Hepatic stellate cell (primary cell): ENCODE data around the gene KISS1.
"Not testable (repeated sequence)": the region's sequence is repeated elsewhere in the genome, so short reads cannot be mapped to it uniquely, and the experiment has no call there.

Experiments
- DNase-seq: peaks from one replicate; pipeline ENCODE4 v3.0.0; 2011; ENCODE audit warnings: low spot score

The KISS1 gene, protein sequence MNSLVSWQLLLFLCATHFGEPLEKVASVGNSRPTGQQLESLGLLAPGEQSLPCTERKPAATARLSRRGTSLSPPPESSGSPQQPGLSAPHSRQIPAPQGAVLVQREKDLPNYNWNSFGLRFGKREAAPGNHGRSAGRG

GRCh38 chr1:204196068-204196795 is at the start of gene KISS1:
Gene KISS1 (minus strand): TSS chr1:204196491. CDS start chr1:204192876, 3,615 bp downstream.
- no peak for DNase-seq

DNA sequence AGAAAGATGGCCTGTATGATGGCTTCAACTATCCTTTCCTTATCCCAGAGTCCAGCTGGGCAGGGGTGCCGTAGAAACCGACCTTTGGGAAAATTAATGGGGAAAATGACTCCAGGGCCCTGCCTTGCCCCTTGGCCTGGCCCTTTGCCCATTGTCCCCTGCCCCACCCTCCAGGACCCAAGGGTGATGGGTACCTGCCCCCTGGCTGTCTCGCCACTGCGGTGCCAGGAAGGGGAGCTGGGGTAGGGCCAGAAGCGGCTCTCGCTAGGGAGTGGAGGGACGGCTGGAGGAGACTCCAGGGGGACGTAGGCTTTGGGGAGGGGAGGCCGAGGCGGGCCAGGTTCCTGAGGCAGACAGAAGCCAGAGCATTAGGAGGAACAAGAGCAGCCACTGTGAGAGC is 46.6 kb upstream of the KISS1 start:
- DNase-seq: no peak

- DNase-seq: no peak
Observed at GRCh38 chr1:204241914-204242313, 45.6 kb upstream of the KISS1 start.

- no peak for DNase-seq
Observed at GRCh38 chr1:204241050-204241449, 44.8 kb upstream of the KISS1 start.

DNA sequence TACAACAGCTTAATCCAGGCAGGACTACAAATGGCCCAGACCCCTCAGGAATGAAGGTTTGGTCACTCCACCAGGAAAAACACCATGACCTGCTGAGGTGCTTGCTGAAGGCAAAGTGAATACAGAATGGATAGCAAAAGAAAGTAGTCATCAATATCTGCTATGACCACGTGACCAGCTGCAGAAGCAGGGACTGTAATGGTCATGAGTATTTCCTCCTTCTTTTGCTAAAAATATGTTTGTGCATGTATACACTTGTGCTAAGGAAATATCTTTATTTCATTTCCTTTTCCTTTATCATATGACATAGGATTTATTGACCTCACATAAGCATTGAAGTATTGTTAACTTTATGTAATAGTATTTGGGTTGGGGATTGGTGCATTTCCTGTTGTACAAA is 43.9 kb upstream of the KISS1 start:
- no peak for DNase-seq

DNA sequence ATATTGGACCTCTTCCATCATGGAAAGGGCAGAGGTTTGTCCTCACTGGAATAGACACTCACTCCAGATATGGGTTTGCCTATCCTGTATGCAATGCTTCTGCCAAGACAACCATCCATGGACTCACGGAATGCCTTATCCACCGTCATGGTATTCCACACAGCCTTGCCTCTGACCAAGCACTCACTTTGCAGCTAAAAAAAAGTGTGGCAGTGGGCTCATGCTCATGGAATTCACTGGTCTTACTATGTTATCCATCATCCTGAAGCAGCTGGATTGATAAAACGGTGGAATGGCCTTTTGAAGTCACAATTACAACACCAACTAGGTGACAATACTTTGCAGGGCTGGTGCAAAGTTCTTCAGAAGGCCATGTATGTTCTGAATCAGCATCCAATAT is 43.1 kb upstream of the KISS1 start:
- DNase-seq: not testable (repeated sequence)

DNA sequence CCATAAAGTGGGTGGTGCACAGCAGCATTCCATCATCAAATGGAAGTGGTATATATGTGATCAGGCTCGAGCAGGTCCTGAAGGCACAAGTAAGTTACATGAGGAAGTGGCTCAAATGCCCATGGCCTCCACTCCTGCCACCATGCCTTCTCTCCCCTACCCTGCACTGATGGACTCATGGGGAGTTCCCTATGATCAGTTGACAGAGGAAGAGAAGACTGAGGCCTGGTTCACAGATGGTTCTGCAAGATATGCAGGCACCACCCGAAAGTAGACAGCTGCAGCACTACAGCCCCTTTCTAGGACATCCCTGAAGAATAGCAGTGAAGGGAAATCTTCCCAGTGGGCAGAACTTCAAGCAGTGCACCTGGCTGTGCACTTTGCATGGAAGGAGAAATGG is 42.2 kb upstream of the KISS1 start:
- DNase-seq: not testable (repeated sequence)

DNA sequence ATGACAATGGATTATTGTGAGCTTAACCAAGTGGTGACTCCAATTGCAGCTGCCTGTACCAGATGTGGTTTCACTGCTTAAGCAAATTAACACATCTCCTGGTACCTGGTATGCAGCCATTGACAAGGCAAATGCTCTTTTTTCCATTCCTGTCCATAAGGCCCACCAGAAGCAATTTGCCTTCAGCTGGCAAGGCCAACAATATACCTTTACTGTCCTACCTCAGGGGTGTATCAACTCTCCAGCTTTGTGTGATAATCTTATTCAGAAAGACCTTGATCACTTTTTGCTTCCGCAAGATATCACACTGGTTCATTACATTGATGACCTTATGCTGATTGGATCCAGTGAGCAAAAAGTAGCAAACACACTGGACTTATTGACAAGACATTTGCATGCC is 41.2 kb upstream of the KISS1 start:
- DNase-seq: not testable (repeated sequence)

- peak; percentile 33 for DNase-seq
Observed at GRCh38 chr1:204232526-204232925, 36.2 kb upstream of the KISS1 start.

DNA sequence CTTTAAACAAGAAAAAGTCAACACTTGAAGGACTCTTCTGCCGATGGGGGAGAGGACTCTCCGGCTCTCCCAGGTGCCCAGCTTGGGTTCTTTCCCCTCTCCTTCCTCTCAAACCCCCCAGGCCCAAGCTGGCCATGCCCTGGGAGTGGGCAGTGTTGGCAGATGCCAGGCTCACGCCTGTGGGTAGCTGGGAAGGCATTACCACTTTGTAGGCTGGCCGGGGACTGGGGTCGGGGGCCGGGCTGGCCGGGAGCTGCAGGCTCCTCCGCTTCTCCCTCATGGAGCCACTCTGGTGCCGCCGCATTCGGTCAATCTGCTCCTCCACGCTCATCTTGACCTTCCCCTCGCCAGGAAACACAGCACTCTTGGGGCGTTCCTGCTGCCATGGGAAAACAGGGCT is 33.9 kb upstream of the KISS1 start:
- DNase-seq: no peak

GRCh38 chr1:204228896-204229295 is 32.6 kb upstream of the KISS1 start:
- DNase-seq: no peak

GRCh38 chr1:204227996-204228785 is 31.9 kb upstream of the KISS1 start:
- no peak for DNase-seq

- DNase-seq: no peak
Observed at GRCh38 chr1:204227351-204227750, 31.1 kb upstream of the KISS1 start.

DNA sequence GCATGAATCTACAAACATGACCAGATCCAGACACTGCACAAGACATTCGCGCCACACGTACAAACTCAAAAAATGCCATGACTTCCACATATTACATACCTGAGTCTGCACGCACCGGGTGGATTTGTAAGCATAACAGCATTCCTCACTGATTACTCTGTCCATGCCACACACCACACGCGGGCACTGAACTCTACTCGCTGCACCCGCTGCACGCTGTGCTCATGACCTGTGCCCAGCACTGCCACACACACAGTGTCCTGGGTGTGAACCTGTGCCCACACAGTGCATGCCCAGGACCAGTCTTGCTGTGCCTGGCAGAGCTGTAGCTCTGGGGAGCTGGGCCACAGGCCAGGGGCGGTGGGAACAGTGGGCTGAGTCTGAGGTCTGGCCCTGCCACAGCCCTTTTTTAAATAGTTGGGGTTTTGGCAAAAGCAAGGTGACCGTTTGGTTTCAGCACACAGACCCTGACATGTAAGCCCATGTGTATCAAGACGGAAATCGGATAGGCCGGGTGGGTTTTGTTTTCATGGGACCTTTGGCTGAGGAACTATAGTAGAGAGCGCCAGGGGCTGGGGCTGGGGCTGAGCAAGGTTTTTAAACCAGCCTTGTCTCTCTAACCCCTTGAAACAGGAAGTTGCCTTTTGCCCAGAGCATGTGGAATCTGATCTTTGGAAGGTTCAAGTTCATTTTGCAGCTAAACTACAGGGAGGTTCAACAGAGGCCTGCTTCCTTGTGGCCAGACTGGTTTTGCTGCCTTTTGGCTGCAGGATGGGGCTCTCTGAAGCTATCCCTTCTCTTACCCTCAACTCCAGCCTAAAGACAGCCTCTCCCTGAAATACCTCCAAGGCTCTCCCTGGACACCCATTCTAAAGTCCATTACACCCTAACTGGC is 29.8 kb upstream of the KISS1 start:
- no peak for DNase-seq

- no peak for DNase-seq
Observed at GRCh38 chr1:204224655-204225054, 28.4 kb upstream of the KISS1 start.

DNA sequence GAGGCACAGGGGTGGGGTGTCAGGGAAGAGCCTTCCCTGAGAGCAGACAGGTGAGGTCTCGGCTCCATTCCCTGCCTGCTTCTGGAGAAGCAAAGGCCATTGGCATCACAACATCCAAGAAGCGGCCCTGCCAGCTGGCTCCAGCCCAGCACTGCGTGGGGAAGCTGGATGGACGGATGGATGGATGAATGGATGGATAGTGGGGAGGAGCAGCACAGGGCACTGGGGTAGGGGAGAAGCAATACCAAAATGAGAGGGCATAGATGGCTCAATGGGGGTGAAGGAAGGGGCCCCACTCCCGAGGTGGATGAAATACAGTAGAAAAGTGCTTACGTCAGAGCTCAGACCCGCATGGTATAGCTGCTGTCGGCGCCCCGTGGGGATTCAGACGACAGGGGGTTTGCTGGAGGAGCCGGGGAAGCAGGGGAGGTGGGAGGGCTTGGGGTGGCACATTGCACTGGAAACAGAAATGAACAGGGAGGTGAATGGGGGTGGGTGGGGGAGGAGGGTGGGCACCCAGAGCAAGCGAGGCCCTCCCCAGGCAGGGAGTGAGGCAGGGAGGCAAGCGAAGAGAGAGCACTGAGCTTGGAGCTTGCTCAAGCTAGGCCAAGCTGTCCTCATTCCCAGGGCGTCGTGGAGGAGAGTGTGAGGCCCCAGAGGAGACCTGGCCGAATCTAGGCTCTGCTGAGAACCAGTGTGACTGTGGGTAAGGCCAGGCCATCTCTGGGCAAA is 27.0 kb upstream of the KISS1 start:
- no peak for DNase-seq

DNA sequence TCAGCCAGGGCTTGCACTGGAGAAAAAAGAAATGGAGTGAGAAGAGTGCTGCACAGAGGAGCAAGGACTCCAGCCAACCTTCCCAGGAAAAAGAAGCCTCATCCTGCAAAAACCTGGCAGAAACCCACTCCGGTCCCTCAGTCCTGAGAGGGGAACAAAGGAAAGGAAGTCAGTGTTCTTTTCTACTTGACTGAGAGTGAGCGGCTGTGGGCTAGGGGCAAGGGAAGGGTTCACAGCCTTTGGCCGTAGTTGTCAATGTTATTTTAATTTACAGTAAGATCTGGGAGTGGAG is 26.4 kb upstream of the KISS1 start:
- no peak for DNase-seq

GRCh38 chr1:204222006-204222763 is 25.9 kb upstream of the KISS1 start:
- DNase-seq: no peak

GRCh38 chr1:204221271-204221670 is 25.0 kb upstream of the KISS1 start:
- no peak for DNase-seq

- no peak for DNase-seq
Observed at GRCh38 chr1:204219971-204220616, 23.8 kb upstream of the KISS1 start.
